Body of pancreas (tissue), 4 donors: ENCODE results near the gene RHOBTB1. TPM values are rescaled to one million over a fixed set of nuclear protein-coding genes. Genes with fewer than 3 reads are reported as not detected.

Experiments used
- ATAC-seq: fragments of 150-250 bp; one replicate; pipeline ENCODE4 v1.9.1; 2016
- DNase-seq, 4 donors: peaks; one replicate each; pipeline ENCODE4 v3.0.0-alpha.2; 2019
- H3K27ac ChIP-seq, 4 donors: fragments of 200-600 bp; sonication (generic); 1 replicate in 3 of 4; 2 replicates in 1 of 4; pipeline versions ENCODE4 v1.5.1 to v1.6.1; 2016 to 2019; ENCODE audit warnings: mild to moderate bottlenecking in 1 of 4, mixed read lengths in 1 of 4, moderate library complexity in 1 of 4
- H3K27me3 ChIP-seq, 2 donors: fragments of 200-600 bp; sonication (generic); one replicate each; pipeline ENCODE4 v1.6.0; 2016; ENCODE audit warnings: mild to moderate bottlenecking in 1 of 2
- H3K36me3 ChIP-seq, 2 donors: fragments of 200-600 bp; sonication (generic); replicated peaks in 1 of 2; 2 replicates each; pipeline ENCODE4 v1.5.1; 2016; ENCODE audit warnings: low read depth in 2 of 2; ENCODE audit not compliant: insufficient read depth in 1 of 2
- H3K4me1 ChIP-seq: fragments of 200-600 bp; sonication (generic); one replicate; pipeline ENCODE4 v1.6.0; 2016
- H3K4me3 ChIP-seq, 2 donors: fragments of 200-600 bp; sonication (generic); 1 replicate in 1 of 2; 2 replicates in 1 of 2; pipeline ENCODE4 v1.5.1; 2016 to 2019
- H3K9me3 ChIP-seq, 3 donors: fragments of 200-600 bp; sonication (generic); 1 replicate in 2 of 3; 2 replicates in 1 of 3; pipeline ENCODE4 v1.5.1; 2016
- POLR2A ChIP-seq, 3 donors: fragments of 450-650 bp; IDR thresholded peaks; one replicate each; pipeline ENCODE4 v1.6.1; 2016; ENCODE audit warnings: antibody characterized with exemption in 3 of 3, mild to moderate bottlenecking in 2 of 3
- WGBS, 2 donors: methylation state at CpG; one replicate each; pipeline ENCODE4 v1.1.5; 2017; 5-methylcytosine and 5-hydroxymethylcytosine counted together
- intact Hi-C: fragments of 100-400 bp; cut with DNase I; formaldehyde crosslinking; loops from one replicate; pipeline ENCODE4 v1.15.1; 2023
- total RNA-seq, 2 donors: library from RNA; depleted of rRNA; stranded (reverse); fragments of >200 nt; gene quantifications; one replicate each; pipeline ENCODE4 v1.1.0, GENCODE V29; 2016
- TF ChIP-seq, protein P1 (sequence below), 7 experiments: fragments of 450-650 bp in 4 of 7; fragments of 200-600 bp in 3 of 7; sonication (generic) in 3 of 7; IDR thresholded peaks; one replicate each; pipeline ENCODE4 v1.5.1; 2016 to 2019; ENCODE audit warnings: antibody characterized with exemption in 7 of 7

The RHOBTB1 gene, protein sequence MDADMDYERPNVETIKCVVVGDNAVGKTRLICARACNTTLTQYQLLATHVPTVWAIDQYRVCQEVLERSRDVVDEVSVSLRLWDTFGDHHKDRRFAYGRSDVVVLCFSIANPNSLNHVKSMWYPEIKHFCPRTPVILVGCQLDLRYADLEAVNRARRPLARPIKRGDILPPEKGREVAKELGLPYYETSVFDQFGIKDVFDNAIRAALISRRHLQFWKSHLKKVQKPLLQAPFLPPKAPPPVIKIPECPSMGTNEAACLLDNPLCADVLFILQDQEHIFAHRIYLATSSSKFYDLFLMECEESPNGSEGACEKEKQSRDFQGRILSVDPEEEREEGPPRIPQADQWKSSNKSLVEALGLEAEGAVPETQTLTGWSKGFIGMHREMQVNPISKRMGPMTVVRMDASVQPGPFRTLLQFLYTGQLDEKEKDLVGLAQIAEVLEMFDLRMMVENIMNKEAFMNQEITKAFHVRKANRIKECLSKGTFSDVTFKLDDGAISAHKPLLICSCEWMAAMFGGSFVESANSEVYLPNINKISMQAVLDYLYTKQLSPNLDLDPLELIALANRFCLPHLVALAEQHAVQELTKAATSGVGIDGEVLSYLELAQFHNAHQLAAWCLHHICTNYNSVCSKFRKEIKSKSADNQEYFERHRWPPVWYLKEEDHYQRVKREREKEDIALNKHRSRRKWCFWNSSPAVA
- total RNA-seq: 10 to 100 TPM in 1 of 2 donors, 1 to 10 TPM in 1; 5.9 to 12.2 TPM

DNA sequence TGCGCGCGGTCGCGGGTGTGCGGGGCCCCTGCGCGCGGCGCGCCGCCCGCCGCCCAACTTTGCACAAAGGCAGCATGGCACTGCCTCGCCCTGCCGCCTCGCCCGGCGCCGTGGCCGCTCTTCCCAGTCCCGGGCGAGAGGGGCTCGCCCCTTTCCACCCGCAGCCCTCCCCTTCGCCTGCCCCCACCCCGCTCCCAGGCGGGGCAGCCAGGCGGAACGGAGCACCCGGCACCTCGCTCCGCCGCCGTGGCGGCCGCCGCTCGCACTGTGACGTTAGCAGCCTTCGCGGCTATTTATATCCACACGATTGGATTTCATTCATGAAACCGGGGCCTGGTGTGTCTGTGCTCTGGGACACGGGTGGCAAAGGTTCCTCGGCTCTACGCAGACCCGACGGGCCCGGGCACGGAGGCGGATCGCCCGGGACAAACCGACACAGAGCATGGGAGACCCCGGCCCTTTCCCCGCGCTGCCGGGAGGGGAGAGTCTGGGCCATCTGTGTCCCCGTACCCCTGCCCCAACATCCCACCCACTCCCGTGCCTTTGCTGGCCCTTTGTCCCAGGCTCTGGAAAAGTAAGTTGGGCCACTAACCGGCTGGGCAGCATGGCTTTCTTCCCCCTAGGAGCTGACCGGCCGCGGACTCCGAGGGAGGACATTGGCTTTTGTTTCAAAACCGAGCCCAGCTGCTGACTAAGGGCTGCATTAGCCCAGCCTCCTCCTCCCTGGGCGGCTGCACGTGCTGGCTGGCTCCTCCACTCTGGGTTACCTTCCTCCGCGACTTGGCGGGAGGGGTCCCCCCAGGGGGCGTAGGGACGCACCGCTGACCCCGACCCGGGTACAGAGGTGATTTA is at the start of gene RHOBTB1:
Gene RHOBTB1, minus strand, starts transcription at position 128 of the 852 bp plus-strand sequence. CDS start 32,643 bp downstream, outside the sequence.
- intact Hi-C loops: no loop called here
- WGBS, 2 donors: 0% methylated on average over 10 to 62 of the region's 77 CpGs
- H3K27ac ChIP-seq: peak within 1 kb of the TSS; percentile 92 to 99 (median 98)
- peak within 1 kb of the TSS; percentile 40 to 57 for H3K4me3 ChIP-seq
- peaks cover 21% of the 10 kb centered on the region for H3K4me1 ChIP-seq
- H3K27me3 ChIP-seq: no peaks in the 10 kb centered on the region
- DNase-seq (peak; percentile 83 to 88 (median 84)), ATAC-seq (peak; percentile 88)
- peak; percentile 93 to 95 (median 94) for TF ChIP-seq POLR2A (IDR thresholded peaks at IDR 0.05)
- TF ChIP-seq, protein P1, sequence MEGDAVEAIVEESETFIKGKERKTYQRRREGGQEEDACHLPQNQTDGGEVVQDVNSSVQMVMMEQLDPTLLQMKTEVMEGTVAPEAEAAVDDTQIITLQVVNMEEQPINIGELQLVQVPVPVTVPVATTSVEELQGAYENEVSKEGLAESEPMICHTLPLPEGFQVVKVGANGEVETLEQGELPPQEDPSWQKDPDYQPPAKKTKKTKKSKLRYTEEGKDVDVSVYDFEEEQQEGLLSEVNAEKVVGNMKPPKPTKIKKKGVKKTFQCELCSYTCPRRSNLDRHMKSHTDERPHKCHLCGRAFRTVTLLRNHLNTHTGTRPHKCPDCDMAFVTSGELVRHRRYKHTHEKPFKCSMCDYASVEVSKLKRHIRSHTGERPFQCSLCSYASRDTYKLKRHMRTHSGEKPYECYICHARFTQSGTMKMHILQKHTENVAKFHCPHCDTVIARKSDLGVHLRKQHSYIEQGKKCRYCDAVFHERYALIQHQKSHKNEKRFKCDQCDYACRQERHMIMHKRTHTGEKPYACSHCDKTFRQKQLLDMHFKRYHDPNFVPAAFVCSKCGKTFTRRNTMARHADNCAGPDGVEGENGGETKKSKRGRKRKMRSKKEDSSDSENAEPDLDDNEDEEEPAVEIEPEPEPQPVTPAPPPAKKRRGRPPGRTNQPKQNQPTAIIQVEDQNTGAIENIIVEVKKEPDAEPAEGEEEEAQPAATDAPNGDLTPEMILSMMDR (IDR thresholded peaks at IDR 0.05): no peak
- H3K36me3 ChIP-seq: no peaks in the 10 kb centered on the region
- no peaks in the 10 kb centered on the region for H3K9me3 ChIP-seq

DNA sequence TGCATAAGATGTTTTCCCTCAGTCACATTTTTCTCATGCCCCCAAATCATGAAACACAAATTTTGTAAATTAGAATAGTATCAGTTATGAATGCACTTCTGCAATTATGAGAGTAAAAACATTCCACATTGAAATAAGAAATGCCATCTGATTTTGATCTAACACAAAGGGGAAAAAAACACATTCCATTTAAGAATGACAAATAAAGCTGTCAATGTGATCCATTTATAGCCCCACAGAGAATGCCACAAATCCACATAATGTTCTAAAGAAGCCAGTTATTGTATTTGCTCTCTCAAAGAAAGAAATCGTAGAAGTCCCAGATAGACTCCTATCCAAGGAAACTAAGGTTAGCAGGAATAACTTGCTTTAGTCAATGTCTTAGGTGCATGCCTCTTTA is 48.7 kb upstream of the RHOBTB1 start:
- H3K4me1 ChIP-seq: peaks cover 5% of the 10 kb centered on the region
- peak overlapping the region in 1 of 4 donors; percentile 2 for H3K27ac ChIP-seq
- intact Hi-C loops: no loop called here
- TF ChIP-seq, protein P1 (IDR thresholded peaks at IDR 0.05): no peak
- TF ChIP-seq POLR2A (IDR thresholded peaks at IDR 0.05): no peak
- H3K27me3 ChIP-seq: no peaks in the 10 kb centered on the region
- no peak for ATAC-seq
- H3K36me3 ChIP-seq: no peaks in the 10 kb centered on the region
- no peak for DNase-seq
- H3K4me3 ChIP-seq: no peak overlapping the region
- WGBS, 2 donors: 47 to 62% methylated on average over 1 of the region's 1 CpG
- no peaks in the 10 kb centered on the region for H3K9me3 ChIP-seq

DNA sequence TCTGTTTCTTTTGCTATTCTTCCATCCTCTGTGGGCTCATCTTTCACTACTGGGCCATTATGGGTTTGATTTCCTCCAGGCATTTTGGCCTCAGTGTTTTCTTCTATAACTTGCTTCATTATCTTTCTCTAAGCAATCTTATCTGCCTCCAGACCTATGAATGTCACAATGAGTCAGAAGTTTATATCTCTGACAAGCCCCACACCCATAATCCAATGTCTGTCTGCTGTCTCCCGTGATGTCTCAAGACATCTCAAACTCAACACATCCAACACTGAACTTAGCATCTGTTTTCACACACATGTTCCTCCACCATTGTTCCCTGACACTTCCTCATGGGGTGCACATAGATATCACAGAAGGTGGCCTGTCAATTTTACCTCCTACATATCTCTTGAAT is 46.7 kb upstream of the RHOBTB1 start:
- Histone ChIP-seq H3K4me1 (peaks cover 5% of the 10 kb centered on the region), H3K4me3 (no peak overlapping the region), H3K27ac (no peak overlapping the region), H3K9me3 (no peaks in the 10 kb centered on the region), H3K27me3 (no peaks in the 10 kb centered on the region), H3K36me3 (no peaks in the 10 kb centered on the region)
- intact Hi-C loops: no loop called here
- ATAC-seq (no peak), DNase-seq (no peak)
- no peak for TF ChIP-seq POLR2A (IDR thresholded peaks at IDR 0.05)
- TF ChIP-seq, protein P1 (IDR thresholded peaks at IDR 0.05): no peak
- WGBS, 2 donors: 96 to 100% methylated on average over 1 of the region's 1 CpG

DNA sequence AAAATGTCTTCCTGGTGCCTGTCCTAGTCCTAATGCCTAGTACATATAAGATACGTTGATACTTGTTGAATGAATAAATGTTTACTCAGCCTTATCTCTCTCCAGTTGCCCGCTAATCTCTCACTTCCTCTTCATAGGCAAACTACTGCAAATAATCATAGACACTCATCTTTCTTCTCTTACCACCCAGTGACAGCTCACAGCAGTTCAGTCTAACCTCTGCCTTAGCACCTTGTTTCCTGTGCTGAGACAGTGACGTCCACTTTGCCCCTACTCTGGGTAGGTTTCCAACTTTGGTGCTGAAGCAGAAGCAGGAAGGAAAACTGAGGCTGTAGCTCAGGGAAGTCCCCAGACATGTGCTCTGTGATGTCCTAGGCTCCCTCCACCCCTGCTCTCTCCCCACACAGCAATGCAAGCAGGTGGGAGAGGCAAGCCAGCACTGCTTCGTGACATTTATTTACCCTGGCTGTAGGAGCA is 45.5 kb upstream of the RHOBTB1 start:
- H3K27me3 ChIP-seq: no peaks in the 10 kb centered on the region
- no peak for TF ChIP-seq POLR2A (IDR thresholded peaks at IDR 0.05)
- TF ChIP-seq, protein P1 (IDR thresholded peaks at IDR 0.05): no peak
- intact Hi-C loops: no loop called here
- peaks cover 5% of the 10 kb centered on the region for H3K4me1 ChIP-seq
- WGBS, 2 donors: 33 to 43% methylated on average over 4 of the region's 4 CpGs
- no peak overlapping the region for H3K27ac ChIP-seq
- H3K4me3 ChIP-seq: no peak overlapping the region
- ATAC-seq (no peak), DNase-seq (no peak)
- no peaks in the 10 kb centered on the region for H3K9me3 ChIP-seq
- no peaks in the 10 kb centered on the region for H3K36me3 ChIP-seq
